ENCODE measurements around the gene PRORP. TPM values are rescaled to one million over a fixed set of nuclear protein-coding genes. Genes with fewer than 3 reads are reported as not detected.
A peak's percentile ranks its signal among the peaks of the same experiment; 100 is the strongest.

Gene PRORP
- total and polyA plus RNA-seq, 2 of the 13 experiments (the other 11 are each of a cell fraction or from before 2014, with no cell fraction given): 48.9 to 88.7 TPM

DNA sequence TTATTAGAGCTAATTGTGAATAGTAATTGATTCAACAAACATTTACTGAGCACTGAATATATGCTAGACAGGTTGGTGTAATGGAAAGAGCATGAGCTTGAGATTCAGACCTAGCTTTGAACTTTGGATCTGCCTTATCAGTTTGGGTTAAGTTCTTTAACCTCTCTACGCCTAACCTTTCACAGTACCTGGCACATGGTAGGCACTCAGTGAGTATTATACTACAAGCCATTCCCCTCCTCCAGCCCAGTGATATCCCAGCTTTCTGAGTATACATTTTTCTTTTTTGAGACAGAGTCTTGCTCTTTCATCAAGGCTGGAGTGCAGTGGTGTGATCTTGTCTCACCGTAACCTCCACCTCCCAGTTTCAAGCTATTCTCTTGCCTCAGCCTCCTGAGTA, 44.3 kb upstream of the PRORP start (continued):
- TF ChIP-seq ARID4A (CRISPR knock-in tag; IDR thresholded peaks at IDR 0.05; ENCODE audit: borderline replicate concordance) (peak; percentile 50; the same call in 1 of the 2 replicates), ZNF121 (CRISPR knock-in tag; IDR thresholded peaks at IDR 0.05) (no peak), ATF1 (CRISPR knock-in tag; IDR thresholded peaks at IDR 0.05) (no peak), PHF21A (CRISPR knock-in tag; IDR thresholded peaks at IDR 0.05) (no peak), CBX2 (IDR thresholded peaks at IDR 0.05; ENCODE audit: low read depth, low read length) (no peak), CBX2 (CRISPR knock-in tag; IDR thresholded peaks at IDR 0.05; ENCODE audit: low read depth) (no peak), BRD4 (CRISPR knock-in tag; IDR thresholded peaks at IDR 0.05) (no peak), THAP11 (CRISPR knock-in tag; IDR thresholded peaks at IDR 0.05) (0 out of 2 replicates have a peak, but pooled peaks have one; percentile 26), ZNF737 (CRISPR knock-in tag; IDR thresholded peaks at IDR 0.05; ENCODE audit: borderline replicate concordance) (no peak), ZNF451 (CRISPR knock-in tag; IDR thresholded peaks at IDR 0.05) (no peak), HNF4A (CRISPR knock-in tag; IDR thresholded peaks at IDR 0.05) (peak; percentile 98), ZNF484 (CRISPR knock-in tag; IDR thresholded peaks at IDR 0.05; ENCODE audit: borderline replicate concordance, low read depth) (no peak), MIER3 (CRISPR knock-in tag; IDR thresholded peaks at IDR 0.05; ENCODE audit: borderline replicate concordance) (no peak)
- TF ChIP-seq, protein P1, sequence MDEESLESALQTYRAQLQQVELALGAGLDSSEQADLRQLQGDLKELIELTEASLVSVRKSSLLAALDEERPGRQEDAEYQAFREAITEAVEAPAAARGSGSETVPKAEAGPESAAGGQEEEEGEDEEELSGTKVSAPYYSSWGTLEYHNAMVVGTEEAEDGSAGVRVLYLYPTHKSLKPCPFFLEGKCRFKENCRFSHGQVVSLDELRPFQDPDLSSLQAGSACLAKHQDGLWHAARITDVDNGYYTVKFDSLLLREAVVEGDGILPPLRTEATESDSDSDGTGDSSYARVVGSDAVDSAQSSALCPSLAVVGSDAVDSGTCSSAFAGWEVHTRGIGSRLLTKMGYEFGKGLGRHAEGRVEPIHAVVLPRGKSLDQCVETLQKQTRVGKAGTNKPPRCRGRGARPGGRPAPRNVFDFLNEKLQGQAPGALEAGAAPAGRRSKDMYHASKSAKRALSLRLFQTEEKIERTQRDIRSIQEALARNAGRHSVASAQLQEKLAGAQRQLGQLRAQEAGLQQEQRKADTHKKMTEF (CRISPR knock-in tag; IDR thresholded peaks at IDR 0.05): peak; percentile 27; the same call in 1 of the 2 replicates
- TF ChIP-seq, protein P2, sequence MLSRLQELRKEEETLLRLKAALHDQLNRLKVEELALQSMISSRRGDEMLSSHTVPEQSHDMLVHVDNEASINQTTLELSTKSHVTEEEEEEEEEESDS (CRISPR knock-in tag; IDR thresholded peaks at IDR 0.05; ENCODE audit: borderline replicate concordance): no peak
- TF ChIP-seq, protein P3, sequence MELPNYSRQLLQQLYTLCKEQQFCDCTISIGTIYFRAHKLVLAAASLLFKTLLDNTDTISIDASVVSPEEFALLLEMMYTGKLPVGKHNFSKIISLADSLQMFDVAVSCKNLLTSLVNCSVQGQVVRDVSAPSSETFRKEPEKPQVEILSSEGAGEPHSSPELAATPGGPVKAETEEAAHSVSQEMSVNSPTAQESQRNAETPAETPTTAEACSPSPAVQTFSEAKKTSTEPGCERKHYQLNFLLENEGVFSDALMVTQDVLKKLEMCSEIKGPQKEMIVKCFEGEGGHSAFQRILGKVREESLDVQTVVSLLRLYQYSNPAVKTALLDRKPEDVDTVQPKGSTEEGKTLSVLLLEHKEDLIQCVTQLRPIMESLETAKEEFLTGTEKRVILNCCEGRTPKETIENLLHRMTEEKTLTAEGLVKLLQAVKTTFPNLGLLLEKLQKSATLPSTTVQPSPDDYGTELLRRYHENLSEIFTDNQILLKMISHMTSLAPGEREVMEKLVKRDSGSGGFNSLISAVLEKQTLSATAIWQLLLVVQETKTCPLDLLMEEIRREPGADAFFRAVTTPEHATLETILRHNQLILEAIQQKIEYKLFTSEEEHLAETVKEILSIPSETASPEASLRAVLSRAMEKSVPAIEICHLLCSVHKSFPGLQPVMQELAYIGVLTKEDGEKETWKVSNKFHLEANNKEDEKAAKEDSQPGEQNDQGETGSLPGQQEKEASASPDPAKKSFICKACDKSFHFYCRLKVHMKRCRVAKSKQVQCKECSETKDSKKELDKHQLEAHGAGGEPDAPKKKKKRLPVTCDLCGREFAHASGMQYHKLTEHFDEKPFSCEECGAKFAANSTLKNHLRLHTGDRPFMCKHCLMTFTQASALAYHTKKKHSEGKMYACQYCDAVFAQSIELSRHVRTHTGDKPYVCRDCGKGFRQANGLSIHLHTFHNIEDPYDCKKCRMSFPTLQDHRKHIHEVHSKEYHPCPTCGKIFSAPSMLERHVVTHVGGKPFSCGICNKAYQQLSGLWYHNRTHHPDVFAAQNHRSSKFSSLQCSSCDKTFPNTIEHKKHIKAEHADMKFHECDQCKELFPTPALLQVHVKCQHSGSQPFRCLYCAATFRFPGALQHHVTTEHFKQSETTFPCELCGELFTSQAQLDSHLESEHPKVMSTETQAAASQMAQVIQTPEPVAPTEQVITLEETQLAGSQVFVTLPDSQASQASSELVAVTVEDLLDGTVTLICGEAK (IDR thresholded peaks at IDR 0.05): no peak
- TF ChIP-seq, protein P3 (CRISPR knock-in tag; IDR thresholded peaks at IDR 0.05): no peak

Data from HepG2 (cell line).